NK-92 (cell line): ENCODE results near the gene GPATCH2L.

ENCODE experiments used
- DNase-seq: peaks from one replicate; lab custom pipeline; 2025; ENCODE audit not compliant: unreplicated experiment; lab: John Stamatoyannopoulos, UW

GPATCH2L gene

DNA sequence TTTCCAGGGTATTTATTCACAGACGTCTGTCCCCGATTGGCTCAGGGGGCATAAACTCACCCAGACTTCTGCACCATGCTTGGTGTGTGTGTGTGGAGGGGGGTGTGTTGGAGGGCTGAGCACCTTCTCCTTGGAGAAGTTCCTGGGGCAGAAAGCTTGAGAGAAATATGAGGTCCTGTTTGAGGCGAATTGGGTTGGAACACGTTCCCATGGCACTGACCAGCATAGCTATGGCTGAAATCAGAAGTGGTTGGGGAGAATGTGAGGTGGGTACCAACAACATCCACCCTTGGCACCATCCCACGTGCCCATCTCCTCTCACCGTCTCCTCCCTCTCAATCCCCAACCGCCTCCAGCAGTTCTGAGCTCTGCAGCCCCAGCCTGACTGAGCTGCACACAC lies 16.0 kb upstream of the GPATCH2L start:
- DNase-seq = no peak

DNA sequence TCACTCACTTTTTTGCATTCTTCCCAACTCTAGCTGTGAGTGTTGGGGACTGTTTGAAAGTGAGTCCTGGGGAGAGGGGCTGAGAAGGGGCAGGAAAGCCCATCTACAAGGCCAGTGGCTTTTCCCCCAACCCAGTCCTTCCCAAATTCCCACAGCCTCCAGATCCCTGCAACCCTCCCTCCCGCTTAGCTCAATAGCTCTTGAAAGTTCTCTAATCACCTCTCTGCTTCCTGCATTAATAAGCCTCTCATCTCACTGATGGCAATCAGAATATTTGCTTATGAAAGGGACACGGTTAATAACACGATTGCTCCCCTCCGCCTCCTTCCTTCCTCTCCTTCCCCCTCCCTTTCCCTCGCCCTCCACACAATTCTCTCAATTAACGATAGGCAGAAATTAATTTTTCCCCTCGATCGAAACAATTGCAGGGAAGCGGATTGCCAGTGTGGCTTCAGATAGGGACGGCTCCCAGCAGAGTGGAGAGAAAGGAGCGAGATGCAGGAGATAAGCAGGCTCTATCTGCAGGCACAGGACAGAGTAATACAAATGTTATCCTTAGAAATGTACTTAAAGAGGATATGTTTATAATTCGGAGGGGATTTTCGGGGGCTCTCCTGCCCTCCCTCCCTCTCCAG lies 15.1 kb upstream of the GPATCH2L start:
- no peak for DNase-seq

DNA sequence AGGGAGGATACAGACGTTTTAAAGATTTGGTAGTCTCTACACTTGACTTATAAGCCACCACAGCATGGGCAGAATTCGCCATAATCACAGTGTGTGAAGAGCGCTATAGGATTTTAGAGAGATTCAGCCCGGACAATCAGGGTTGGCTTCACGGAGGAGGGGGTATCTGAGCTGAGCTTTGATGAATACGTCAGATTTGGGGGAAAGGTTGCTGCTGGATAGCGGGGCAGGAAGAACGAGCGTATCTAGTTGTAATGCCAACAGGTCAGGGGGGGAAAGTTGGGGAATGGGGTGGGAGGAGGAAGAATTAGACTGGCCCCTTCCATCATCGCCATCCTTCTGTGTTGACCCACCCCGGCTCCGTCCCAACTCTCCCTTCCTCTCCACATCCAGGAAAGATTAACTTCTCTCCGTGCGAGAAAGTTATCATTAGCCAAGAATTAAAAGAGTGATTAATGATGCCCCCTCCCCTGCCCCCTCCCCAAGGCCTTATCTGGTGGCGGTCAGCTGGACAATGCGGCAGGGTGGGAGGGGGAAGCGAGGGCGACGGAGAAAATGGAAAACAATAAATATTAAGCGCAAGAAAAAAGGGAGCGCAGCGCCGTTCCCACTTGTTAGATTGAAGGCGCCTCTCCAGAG lies 13.5 kb upstream of the GPATCH2L start:
- DNase-seq = no peak

DNA sequence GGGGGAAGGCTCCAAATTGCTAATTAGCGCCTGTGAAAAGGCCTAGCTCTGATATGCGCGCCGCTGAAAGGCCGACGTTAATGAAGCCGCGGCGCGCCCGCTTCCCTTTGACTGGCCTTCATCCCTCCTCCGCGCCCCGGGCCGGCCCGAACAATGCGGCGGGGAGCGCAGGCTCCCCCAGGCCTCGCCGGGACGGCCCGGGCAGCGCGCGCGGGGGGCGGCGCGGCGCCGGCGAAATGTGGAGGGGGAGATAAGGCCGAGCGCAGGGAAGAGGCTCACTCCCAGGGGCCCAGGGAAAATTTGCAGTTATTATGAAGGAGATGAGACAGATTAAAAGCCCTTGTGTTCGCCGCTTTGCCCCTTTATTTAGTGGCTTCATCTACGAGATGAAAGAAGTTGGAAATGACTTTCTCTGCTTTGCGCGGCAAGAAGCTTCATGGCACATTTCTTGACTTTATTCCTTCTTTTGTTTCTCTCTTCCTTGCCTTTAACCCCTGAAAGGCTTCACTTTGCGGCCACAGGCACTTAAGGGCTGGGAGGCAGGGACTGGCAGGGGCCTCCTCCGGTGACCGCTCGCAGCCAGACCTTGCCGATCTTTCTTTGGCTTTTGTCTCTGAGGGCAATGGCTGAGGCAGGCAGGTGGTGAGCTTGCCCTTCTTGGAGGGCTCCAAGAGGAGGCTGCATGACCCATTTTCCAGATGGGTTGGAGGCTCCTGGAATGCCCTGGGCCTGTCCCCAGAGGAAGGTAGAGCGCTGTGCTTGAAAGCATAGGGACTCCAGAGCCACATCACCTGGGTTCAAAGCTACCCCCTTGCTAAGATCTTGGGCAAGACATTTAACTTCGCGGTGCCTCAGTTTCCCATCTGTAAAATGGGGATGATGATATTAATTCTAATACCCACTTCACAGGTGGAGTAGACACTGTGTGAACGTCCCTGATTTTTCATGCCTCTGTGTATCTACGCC lies 12.7 kb upstream of the GPATCH2L start:
- no peak for DNase-seq

DNA sequence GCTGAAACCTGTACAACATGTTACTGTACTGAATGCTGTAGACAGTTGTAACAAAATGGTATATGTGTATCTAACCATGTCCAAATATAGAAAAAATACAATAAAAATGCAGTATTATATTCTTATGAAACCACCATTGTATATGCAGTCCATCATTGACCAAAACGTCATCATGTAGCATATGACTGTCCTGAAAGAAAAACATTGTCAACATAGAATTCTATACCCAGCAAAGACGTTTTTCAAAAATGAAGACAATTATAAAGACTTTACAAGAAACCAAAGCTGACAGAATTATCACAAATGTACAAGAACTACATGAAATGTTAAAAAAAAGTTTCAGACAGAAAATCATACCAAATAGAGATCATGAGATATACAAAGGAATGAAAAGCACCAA lies 8.1 kb upstream of the GPATCH2L start:
- no peak for DNase-seq

DNA sequence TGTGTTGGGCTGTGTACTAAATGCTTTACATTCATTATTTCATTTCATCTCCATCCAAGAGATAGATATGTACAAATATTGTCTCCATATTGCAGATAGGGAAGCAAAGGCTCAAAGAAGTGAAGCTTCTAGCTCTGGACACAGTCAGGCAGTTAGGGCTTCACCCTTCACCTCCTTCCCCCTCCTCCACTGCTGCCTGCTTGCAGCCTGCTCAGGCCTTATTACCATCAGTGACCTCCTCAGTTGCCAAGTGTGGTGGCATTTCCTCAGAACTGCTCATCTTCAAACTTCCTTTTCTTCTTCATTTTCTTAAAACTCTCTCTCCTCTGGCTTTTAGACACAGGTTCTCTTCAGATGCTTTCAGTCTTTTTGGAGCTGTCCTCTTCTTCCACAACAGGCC lies 4.7 kb upstream of the GPATCH2L start:
- no peak for DNase-seq

DNA sequence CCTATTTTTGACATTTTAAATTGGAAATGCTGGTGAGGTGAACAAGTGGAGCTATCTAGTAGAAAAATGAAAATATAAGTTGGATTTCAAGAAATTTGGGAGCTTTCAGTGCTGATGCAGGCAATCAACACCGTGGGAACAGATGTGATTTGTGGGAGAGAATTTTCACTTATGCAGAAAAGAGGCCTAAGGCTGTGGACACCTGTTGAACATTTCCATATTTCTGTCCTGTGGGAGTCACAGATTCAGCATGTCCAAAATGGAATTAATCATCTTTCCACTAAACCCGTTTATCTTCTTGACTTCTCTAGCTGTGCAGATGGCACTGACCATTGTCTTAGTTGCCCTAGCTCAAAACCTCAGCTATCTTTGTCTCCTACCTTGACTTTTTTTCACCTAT lies 2.5 kb upstream of the GPATCH2L start:
- DNase-seq = no peak

DNA sequence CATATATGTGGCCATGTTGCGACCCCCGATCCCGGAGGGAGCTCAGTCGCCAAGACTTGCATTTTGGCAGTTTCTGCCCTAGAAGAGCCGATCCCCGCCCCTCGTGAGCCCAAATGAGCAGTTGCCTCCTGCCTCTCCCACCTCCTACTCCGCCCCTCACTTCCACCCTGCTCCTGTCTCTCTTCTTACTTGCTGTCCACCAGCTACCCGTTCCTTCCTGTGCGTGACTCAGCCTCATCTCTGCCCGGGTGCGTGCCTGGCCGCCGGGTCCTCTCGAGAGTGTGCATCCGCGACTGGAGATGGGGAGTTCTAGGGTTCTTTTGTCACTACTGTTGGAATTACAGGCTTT lies 585 bp downstream of the GPATCH2L start:
- DNase-seq = no peak

DNA sequence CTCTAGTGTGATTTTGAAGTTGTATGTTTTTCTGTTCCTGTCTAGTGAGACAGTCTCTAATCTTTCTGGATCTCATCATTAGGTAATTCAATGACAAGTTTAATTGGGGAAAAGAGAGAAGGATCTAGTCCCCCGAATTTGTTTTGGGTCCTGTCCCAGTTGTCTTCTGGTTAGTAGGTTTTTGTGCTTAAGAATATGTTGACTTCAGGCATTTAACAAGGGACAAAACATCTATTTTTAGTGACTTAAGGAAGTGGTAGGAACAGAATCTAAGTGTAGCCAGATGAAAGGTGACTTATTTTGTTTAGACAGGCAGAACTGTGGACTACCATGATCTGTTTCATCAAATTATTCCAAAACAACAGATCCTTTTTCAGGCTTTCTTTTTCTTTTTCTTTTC lies 2.2 kb downstream of the GPATCH2L start:
- DNase-seq = no peak

DNA sequence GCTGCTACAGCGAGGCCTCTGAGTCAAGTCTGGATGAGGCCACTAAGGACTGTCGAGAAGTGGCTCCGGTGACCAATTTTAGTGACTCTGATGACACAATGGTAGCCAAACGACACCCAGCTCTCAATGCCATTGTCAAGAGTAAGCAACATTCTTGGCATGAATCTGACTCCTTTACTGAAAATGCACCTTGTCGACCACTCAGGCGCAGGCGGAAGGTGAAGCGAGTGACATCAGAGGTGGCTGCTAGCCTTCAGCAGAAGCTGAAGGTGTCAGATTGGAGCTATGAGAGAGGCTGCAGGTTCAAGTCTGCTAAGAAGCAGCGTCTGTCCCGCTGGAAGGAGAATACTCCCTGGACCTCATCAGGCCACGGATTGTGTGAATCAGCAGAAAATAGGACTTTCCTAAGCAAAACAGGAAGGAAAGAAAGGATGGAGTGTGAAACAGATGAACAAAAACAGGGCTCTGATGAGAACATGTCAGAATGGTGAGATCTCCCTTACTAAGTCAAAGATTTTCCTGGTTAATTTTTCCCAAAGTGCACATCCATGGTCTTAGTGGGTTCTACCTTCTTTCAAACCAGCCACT lies 2.9 kb downstream of the GPATCH2L start:
- DNase-seq = no peak

DNA sequence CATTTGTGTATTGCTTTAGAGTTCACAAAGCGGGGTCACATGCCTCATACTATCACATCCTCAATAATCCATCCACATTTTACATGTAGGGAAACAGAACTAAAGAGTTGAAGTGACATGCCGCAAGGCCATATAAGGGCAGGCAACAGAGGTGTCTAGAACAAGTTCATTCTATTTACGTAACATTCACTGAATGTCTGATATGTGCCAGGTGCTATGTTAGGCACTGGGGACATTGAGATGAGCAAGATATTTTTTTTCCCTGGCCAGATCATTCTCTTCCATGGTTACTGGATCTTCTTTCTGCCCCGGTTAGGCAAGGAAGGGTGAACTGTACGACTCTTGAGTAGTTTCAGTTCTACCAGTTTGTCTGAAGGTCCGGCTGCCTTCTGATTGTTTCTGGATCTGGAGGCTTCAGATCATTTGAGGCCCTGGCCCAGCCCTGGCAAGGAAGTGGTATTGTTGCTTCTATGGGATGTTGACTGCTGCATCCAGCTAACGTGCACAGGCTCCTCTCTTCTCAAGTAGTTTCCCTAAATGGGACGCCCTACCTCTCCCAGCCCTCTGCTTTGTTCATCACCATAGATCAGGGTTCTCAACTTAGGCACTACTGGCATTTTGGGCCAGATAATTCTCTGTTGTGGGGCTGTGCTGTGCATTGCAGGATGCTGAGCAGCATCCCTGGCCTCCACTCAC lies 12.1 kb downstream of the GPATCH2L start:
- DNase-seq = no peak

DNA sequence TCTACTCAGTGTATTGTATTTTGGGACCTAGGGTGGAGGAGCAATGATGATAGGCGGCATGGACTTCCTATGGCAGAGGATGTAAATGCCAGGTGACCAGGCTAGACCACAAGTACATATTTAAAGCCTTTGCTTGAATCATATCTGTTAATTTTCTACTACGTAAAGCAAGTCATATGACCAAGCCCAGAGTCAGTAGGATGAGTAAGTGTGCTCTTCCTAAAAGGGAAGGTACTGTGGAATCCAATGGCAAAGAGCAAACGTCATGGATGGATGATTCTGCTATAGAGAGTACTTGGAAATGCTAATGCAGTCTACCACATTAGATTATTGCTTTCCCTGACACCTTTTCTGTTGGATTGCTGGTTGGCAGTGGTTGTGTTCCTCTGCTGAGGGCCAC lies 16.8 kb downstream of the GPATCH2L start:
- DNase-seq = no peak

DNA sequence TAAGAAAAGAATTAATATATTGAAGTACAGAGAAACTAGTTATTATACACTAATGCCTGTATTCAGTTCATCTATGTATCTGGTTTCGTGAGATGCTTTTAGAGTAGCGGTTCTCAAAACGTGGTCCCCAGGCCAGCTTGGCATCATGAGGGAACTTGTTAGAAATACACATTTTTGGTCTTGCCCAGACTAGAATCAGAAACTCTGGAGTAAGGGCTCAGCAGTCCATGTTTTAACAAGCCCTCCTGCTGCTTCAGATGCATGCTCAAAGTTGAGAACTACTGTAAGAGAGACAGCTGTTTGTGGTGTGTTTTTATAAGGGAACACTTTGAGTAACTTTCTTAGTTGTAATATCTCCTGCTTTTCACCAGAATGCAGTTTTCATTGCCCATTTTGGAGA lies 18.1 kb downstream of the GPATCH2L start:
- DNase-seq = no peak

DNA sequence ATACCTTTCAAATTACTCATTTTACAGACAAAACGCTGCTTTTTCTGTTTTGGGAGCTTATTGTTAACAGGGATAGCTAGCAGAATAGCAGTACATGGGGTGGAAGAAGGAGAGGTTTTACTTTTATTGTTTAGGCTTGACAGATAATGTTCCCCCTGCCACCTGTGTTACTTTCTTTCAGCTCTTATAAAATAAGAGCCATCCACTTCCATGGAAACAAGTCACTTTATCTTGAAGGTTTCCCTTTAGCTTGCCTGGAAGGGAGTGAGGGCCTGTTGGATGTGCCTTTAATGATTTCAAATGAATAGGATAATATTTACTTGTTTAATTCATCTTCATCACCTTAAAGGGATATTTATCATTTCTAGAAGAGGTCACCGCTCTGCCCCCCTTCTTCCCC lies 23.3 kb downstream of the GPATCH2L start:
- DNase-seq = no peak

DNA sequence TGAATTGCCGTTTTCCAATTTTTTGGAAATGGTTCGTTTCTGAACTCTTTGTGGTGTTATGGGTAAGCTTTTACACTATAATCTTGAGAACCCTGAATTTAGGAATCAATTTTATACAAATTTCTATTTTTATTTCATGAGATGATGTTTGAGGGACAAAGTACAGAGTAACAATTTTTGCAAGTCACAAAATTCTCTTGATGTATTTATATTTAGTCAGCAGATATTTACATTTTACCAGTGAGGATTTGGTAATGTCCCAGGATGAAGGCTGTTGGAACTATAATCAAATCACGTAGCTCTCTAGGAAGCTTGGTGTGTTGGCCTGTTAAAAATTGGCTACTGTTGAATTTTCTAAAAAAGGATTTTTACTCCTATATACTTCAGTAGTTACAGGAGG lies 24.2 kb downstream of the GPATCH2L start:
- DNase-seq = no peak

DNA sequence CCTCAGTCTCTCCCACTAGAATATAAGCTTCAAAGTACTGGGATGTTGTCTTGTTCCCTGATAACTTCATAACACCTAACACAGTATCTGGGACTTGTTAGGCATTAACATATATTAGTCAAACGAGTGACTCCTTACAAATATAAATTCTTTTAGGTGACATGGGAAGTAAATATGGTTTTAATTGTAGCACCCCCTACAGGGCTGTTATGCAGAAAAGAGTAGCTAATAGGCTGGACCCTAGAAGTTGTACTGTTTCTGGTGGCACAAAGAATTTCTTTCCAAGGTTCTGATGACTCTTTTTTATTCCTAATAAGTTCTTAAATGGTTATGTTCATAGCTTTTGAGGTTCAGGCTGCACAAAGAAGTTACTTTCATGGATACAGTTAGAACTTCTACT lies 29.8 kb downstream of the GPATCH2L start:
- DNase-seq = no peak

DNA sequence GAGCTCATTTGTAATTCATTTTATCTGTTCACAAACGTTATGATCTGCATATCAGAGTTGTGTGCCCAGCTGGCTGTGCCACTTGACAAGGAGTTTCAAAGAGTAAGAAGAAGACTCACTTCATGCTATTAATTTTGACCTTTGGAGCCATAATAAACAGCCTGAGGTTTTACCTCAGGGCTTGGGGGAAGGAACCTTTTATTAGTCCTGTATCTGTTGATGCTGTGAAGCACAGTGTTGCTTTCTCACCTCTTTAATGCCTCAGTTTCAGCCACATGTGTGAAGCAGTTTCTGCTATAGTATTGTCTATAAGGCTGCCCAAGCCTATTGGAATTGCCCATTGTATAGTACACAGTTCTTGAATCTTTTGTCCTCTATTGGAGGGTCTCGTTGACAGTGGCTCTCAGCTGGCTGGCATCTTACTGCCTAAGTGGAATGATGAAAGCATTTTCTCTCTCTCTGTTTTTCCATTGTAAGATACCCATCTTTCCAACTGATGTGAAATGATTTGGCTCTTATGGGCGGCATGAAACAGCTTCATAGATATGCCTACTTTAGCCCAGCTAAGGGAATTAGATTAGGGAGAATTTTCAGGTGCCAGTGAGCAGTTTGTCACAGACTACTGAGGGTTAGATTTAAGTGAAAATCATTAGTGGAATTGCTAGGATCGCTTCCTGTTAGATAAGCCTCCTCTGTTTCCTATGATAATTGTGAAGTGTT lies 34.7 kb downstream of the GPATCH2L start:
- no peak for DNase-seq

DNA sequence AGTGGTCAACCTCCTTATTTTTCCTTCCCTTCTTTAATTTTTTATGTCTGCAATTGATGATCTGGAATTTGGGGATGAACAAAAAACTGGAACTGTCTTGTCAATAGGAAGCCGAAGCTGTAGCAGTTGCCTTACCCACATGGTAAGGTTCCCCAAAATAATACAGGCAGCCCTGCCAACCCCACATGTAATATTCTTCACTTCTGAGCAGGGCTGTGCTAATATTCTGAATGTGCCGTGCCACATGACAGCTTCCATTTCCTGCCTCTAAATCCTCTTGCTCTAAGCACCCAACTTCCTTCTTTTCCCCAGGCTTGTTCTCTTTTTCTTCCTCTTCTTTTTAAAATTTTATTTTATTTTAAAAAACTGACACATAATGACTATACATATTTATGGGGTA lies 39.6 kb downstream of the GPATCH2L start:
- no peak for DNase-seq

DNA sequence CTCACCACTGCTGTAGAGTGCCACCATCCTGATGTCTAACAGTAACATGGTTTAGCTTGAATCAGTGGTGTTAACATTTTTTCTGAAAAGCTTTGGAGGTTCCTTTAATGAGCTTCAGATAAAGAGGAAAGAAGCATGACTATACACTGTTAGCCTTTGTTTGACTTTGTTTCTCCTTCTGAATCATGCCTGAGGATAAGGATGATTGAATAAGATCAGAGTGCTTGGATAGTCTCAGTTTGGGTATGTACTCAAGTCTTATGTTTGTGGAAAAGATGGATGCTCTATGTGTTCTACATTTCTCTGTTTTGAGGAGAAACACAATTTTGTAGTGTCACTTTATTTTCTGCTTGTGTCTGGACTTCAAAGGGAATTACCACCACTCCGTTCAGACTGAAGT lies 42.0 kb downstream of the GPATCH2L start:
- DNase-seq = no peak

DNA sequence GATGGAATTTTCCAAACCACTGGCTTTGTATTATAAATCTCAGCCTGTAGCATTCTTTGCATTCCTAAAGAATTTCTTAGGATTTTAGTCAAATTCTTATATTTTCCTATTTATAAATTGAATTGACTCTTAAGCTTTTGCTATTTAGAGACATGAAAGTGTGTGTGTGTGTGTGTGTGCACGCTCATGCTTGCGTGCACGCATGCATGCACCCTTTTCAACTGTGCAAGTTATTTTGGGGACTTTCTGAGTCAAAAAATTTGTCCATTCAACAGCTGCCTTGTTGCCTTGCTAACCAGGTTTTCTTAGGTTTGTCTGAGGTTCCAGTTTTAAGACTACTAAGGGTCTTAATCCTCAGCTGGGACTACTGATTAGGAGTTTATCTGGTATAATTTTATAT lies 42.6 kb downstream of the GPATCH2L start:
- no peak for DNase-seq

DNA sequence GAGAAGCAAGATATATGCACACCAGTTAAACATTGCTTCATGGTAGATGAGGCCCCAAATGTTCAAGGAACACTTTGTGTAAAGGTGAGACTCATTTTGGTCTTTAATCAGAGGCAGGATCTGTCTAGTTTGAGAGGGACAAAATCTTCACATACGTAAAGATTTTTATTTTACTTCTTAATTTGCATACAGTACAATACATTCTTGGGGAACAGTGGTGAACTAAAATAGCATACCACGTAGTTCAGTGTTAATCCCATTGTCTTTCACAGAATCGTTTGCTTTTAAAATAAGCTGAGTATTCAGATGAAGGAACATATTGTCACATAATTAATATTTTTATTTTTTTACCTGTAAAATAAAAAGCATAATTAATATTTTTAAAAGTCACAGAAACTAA lies 43.3 kb downstream of the GPATCH2L start:
- no peak for DNase-seq
